SK-N-MC (cell line): ENCODE measurements around the gene PRPF19.

Experiments
- DNase-seq: peaks from one replicate; pipeline ENCODE4 v3.0.0-alpha.2; 2011; ENCODE audit warnings: low read depth, low spot score
- H3K27ac ChIP-seq: fragments of 200-600 bp; sonication (generic); 2 replicates; pipeline ENCODE4 v1.5.1; 2016; ENCODE audit warnings: mixed run types
- H3K36me3 ChIP-seq: fragments of 200-600 bp; sonication (generic); 2 replicates; pipeline ENCODE4 v1.6.1; 2017; ENCODE audit warnings: antibody characterized with exemption, low read length, mixed read lengths; ENCODE audit not compliant: insufficient read depth
- H3K4me3 ChIP-seq: fragments of 200-600 bp; sonication (generic); 2 replicates; pipeline ENCODE4 v1.5.1; 2016
- H3K9ac ChIP-seq: fragments of 200-600 bp; sonication (generic); 2 replicates; pipeline ENCODE4 v1.8.0; 2017; ENCODE audit warnings: mixed run types, mixed read lengths; ENCODE audit not compliant: insufficient read length
- H3K9me3 ChIP-seq: fragments of 200-600 bp; sonication (generic); 2 replicates; pipeline ENCODE4 v1.6.1; 2017; ENCODE audit warnings: low read depth, mild to moderate bottlenecking, antibody characterized with exemption, low read length, moderate library complexity, mixed read lengths
- EZH2 ChIP-seq: fragments of 200-600 bp; sonication (generic); IDR thresholded peaks from one replicate; pipeline ENCODE4 v1.6.1; 2017; ENCODE audit warnings: antibody characterized with exemption
- FOXP2 ChIP-seq: optimal IDR thresholded peaks from 2 replicates; pipeline ENCODE3; 2011; ENCODE audit warnings: mild to moderate bottlenecking, moderate library complexity; ENCODE audit not compliant: insufficient read depth; ENCODE audit errors: extremely low read length, control extremely low read depth
- POLR2AphosphoS5 ChIP-seq: IDR thresholded peaks from 2 replicates; pipeline ENCODE4 v1.6.1; 2012; ENCODE audit warnings: mild to moderate bottlenecking, low read depth, low read length, borderline replicate concordance

Gene PRPF19

DNA sequence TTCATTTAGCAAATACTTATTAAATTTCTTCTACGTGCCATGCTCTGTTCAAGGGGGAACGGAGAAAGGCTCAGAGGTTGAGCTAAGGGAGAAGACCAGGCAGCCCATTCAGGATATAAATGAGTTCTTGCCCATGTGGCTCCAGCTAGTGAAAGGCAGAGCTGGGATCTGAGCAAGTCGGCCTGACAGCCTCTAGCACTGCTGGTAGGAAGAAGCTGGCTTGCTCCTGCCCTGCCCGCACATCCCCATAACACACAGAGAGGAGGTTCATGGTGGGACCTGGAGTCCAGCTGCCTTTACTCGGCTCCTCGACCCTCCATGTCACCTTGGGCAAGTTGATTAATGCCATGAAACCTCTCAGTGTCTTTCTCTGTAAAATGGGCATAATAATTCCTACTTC, 43.6 kb upstream of the PRPF19 start:
- H3K9ac ChIP-seq = no peak overlapping the region
- TF ChIP-seq FOXP2 (no peak), POLR2AphosphoS5 (no peak), EZH2 (no peak)
- H3K27ac ChIP-seq = no peak overlapping the region
- no peak overlapping the region for H3K4me3 ChIP-seq
- no peaks in the 10 kb centered on the region for H3K9me3 ChIP-seq
- no peaks in the 10 kb centered on the region for H3K36me3 ChIP-seq
- DNase-seq = no peak

DNA sequence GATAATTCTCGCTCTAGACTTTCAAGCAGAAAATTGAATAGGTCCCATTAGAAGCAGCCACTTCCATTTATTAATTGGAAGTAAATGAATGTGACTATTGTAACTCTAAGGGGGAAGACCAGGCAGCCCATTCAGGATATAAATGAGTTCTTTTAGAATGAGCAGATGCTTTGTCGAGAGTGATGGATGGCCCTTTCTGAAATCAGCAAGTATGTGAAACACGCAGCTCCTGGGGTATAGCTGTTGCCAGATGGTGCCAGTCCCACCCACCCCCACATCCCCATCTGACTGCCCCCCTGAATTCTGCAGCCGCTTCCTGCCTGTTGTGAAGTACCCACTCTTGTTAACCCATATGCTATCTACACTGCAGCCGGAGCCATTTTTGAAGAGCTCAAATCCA, 41.9 kb upstream of the PRPF19 start:
- no peaks in the 10 kb centered on the region for H3K36me3 ChIP-seq
- TF ChIP-seq EZH2 = no peak
- TF ChIP-seq POLR2AphosphoS5 = no peak

DNA sequence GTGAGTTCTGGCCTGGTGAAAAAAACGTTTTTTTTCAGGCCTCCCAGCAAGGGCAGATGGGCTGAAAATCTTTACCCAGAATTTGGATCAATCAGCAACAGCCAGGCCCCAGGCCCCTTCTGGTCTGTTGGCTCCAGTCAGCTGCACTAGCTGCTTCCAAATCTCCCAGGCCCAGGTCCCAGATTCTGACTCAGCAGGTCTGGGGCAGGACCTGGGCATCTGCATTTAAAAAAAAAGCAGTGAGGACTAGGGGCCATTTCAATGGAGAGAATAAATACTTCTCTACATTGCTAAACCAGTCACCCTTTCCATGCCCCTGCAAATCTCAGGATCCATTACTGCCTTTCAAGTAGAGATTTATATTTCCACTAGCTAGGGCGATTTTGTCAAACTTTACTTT, 41.3 kb upstream of the PRPF19 start:
- H3K36me3 ChIP-seq = no peaks in the 10 kb centered on the region
- TF ChIP-seq POLR2AphosphoS5 (no peak), EZH2 (no peak), FOXP2 (no peak)
- no peak overlapping the region for H3K4me3 ChIP-seq
- H3K27ac ChIP-seq = no peak overlapping the region
- H3K9me3 ChIP-seq = no peaks in the 10 kb centered on the region
- DNase-seq = no peak
- H3K9ac ChIP-seq = no peak overlapping the region

More for the DNA sequence above, 41.9 kb upstream of the PRPF19 start:
- Histone ChIP-seq H3K9me3 (no peaks in the 10 kb centered on the region), H3K4me3 (no peak overlapping the region), H3K27ac (no peak overlapping the region), H3K9ac (no peak overlapping the region)
- DNase-seq = no peak

DNA sequence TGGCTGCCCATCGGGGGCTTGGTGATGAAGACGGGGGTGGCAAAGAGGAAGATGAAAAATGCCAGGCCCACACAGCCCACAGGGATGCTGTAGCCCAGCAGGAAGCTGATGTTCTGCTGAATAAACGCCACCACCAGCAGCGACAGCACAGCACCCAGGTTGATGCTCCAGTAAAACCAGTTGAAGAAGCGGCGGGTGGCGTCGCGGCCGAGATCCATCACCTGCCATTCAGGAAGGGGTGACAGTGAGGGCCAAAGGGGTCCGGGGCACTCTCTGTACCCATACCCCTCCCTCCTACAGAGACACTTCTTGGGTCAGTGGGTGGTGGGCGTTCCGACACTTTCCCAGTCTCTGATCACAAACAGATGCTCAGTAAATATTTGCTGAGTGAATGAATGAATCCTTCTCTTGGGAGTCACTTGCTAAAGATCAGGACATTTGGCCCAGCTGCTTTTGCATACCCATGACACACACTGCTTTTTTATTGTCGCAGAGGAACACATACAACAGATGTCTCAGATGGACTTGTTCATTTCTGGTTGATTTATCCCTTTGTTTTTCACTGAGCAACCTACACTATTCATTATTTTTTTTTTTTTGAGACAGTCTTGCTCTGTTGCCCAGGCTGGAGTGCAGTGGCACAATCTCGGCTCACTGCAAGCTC, 40.3 kb upstream of the PRPF19 start:
- no peak overlapping the region for H3K27ac ChIP-seq
- no peak for DNase-seq
- H3K9ac ChIP-seq = no peak overlapping the region
- no peaks in the 10 kb centered on the region for H3K36me3 ChIP-seq
- TF ChIP-seq POLR2AphosphoS5 = no peak
- no peak for TF ChIP-seq EZH2
- TF ChIP-seq FOXP2 = no peak
- no peak overlapping the region for H3K4me3 ChIP-seq
- H3K9me3 ChIP-seq = no peaks in the 10 kb centered on the region

DNA sequence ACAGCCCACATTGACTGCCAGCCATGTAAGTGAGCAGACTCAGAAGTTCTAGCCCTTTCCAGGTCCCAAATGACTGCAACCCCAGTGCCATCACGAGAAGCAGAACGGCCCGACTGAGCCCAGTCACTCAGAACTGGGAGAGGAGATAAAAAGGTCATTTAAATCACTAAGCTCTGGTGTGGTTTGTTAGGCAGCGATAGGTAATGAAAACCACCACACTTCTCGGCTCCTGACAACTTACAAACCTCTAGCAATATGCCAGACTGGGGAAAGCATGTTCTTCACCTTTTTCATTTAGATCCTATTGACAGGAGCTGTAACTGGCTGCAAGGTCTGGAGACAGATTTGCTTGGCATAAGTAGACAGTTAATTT, 38.9 kb upstream of the PRPF19 start:
- TF ChIP-seq POLR2AphosphoS5 = no peak
- TF ChIP-seq FOXP2 = no peak
- TF ChIP-seq EZH2 = no peak
- Histone ChIP-seq H3K27ac (no peak overlapping the region), H3K9me3 (no peaks in the 10 kb centered on the region), H3K9ac (no peak overlapping the region), H3K36me3 (no peaks in the 10 kb centered on the region), H3K4me3 (no peak overlapping the region)
- no peak for DNase-seq

DNA sequence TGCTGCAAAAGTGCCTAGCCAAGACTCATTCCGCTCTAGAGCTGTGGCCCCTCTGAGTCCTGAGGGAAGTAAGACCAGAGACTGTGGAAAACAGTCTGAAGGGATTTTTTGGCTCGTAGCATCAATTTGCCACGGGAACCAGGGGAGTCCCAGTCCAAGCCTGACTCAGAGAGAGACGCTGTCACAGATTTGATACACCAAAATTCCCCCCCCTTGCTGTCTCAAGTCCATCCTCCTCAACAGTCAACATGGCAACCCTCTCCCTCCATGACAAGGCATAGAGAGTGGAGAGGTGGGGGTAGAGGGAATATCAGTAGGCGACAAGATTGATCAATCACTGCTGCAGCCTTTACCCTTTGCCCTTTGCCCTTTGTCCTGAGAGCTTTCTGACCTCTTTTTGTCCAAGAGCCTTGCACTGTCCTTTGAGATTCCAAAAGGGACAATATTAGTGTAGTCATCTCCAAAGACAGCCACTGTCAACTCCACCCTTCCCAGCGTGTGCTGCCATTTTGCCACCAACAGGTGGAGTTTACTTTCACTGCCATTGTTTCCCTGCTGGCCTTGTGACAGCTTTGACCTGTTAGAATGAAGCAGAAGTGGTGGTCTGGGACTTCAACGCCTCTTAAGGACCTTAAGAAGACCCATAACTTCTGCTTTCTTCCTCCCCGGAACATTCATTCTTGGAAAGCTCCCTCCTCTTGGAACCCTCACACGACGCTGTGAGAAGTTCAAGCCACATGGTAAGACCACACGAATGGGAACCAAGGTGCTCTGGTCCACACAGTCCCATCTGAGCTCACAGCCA, 38.3 kb upstream of the PRPF19 start:
- H3K4me3 ChIP-seq = no peak overlapping the region
- TF ChIP-seq FOXP2 (no peak), POLR2AphosphoS5 (no peak), EZH2 (no peak)
- no peak overlapping the region for H3K27ac ChIP-seq
- no peaks in the 10 kb centered on the region for H3K36me3 ChIP-seq
- H3K9me3 ChIP-seq = no peaks in the 10 kb centered on the region
- no peak overlapping the region for H3K9ac ChIP-seq
- DNase-seq = no peak

DNA sequence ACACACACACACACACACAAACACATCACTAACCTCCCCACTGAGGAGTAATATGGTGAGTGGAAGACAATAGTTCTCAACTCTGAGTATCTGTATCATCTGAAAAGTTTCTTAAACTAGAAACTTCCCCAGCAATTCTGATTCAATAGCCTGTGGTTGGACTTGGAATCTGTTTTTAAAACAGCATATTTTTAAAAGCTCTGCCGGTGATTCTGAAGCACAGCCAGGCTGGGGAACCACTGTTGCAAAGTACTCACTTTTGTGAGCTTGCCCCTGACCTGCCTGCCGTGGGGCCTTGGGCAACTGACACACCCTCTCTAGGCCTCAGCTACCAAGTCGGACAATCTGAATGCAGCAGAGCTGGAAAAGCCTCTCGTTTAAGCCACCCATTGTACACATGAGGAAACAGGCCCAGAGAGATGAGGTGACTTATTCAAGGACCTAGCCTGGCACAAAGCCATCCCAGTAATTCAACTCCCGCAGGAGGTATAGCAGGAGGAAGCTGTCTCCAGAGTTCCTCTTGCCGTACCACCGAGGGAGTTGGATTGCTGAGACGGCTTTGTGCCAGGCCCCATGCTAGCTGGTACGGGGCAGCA, 36.7 kb upstream of the PRPF19 start:
- Histone ChIP-seq H3K36me3 (no peaks in the 10 kb centered on the region), H3K9ac (no peak overlapping the region), H3K4me3 (no peak overlapping the region), H3K9me3 (no peaks in the 10 kb centered on the region), H3K27ac (no peak overlapping the region)
- no peak for DNase-seq
- TF ChIP-seq EZH2 (no peak), FOXP2 (no peak), POLR2AphosphoS5 (no peak)

DNA sequence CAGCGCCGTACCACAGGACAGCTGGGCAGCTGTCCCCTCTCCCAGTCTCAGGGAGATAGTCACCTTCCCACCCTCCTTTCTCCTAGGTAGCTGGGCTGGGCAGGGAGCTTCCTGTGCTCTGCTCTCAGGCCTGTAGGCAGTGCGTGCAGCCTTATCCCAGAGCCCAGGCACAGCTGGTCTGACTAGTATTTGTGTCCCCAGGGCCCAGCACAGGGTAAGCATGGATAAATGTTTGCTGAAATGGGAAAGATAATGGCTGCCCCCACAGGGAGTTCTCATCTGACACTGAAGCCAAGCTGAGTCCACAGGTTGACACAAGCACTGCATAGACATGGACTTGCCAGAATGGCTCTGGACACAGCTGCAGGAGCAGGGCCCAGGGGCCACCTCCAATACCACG, 35.8 kb upstream of the PRPF19 start:
- DNase-seq = no peak
- no peak for TF ChIP-seq EZH2
- TF ChIP-seq POLR2AphosphoS5 = no peak
- no peak for TF ChIP-seq FOXP2
- Histone ChIP-seq H3K9ac (no peak overlapping the region), H3K9me3 (no peaks in the 10 kb centered on the region), H3K36me3 (no peaks in the 10 kb centered on the region), H3K27ac (no peak overlapping the region), H3K4me3 (no peak overlapping the region)

DNA sequence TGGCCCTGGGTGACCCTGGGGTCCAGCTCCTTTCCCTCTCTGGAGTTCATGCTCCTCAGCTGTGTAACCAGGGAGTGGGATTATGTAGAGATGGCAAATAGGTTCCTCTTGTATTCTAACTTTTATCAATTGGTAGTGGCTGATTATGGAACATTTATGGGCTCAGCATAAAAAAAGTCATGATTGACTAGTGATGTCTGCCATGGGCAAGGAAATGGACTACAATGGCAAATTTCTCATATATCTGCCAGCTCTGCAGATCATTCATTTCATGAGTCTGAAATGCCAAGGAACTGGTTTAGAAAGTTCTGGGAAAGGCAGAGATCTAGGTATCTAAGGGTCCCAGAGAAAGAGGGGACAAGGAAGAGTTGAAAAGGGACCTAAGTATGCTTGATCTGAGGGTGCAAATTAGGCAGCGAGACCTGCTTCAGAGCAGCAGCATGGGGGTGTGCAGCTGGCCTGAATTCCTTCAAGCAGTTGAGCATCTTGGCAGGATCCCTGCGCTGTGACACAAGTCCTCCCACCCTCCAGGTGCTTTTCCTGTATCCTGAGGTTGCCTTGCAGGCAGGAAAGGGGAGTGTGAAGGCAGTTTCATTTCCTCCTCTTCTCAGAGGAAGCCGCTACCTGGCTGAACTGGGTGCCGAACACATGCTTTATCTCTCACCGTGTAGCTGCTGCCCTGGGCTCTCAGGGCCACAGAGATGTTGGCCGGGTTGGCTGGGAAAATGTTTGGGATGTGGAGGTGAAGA, 35.2 kb upstream of the PRPF19 start:
- Histone ChIP-seq H3K9me3 (no peaks in the 10 kb centered on the region), H3K36me3 (no peaks in the 10 kb centered on the region), H3K4me3 (no peak overlapping the region), H3K9ac (no peak overlapping the region), H3K27ac (no peak overlapping the region)
- TF ChIP-seq EZH2 (no peak), POLR2AphosphoS5 (no peak), FOXP2 (no peak)
- no peak for DNase-seq
